Measurements from ENCODE around the gene SPIN1. TPM values are rescaled to one million over a fixed set of nuclear protein-coding genes. Genes with fewer than 3 reads are reported as not detected.
A peak's percentile ranks its signal among the peaks of the same experiment; 100 is the strongest.
"Not testable (repeated sequence)": the region's sequence is repeated elsewhere in the genome, so short reads cannot be mapped to it uniquely, and the experiment has no call there.

SPIN1 gene
- polyA plus RNA-seq, 1 donor from 2014 or later: 13.6 TPM

DNA sequence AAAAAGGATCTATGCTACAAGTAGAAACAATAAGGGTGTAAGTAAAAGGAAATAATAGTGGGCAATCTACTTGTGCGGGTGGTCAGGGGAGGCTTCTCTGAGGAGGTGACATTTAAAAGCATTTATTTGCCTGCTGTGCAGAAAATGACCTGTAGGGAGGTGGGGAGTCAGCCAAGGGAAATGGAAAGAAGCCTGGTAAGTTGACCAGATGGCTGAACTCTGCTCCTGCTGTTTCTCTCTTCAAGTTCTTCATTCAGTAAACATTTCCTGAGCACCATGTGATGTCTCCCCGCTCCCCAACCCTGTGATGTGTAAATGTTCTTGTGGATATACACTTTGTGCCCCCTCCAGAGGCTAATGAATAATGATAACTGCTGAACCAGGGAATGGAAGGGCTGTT lies 9.9 kb upstream of the SPIN1 start:
- H3K27ac Mint-ChIP-seq: no peak overlapping the region
- peaks cover 1% of the 10 kb centered on the region for H3K27me3 Mint-ChIP-seq
- peaks cover 0 to 3% (median 2%) of the 10 kb centered on the region in 3 donors for H3K9me3 Mint-ChIP-seq
- H3K36me3 Mint-ChIP-seq: no peaks in the 10 kb centered on the region
- no peak overlapping the region for H3K4me3 Mint-ChIP-seq
- no peaks in the 10 kb centered on the region for H3K4me1 Mint-ChIP-seq

DNA sequence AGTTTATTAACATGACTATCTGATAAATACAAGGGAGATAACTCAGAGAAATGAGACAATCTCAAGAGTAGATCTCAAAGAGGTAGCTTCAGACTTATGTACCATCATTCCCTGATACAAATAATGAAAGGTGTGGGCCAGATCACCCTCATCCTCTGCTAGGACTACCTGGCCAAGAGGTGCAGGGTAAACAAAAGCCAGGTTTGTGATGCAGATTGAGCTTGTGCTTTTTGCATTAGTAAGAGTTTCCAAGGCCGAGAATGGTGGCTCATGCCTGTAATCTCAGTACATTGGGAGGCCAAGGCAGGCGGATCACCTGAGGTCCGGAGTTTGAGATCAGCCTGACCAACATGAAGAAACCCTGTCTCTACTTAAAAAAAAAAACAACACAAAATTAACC lies 8.9 kb upstream of the SPIN1 start:
- H3K4me1 Mint-ChIP-seq: no peaks in the 10 kb centered on the region
- peaks cover 1% of the 10 kb centered on the region for H3K27me3 Mint-ChIP-seq
- no peaks in the 10 kb centered on the region for H3K36me3 Mint-ChIP-seq
- no peak overlapping the region for H3K27ac Mint-ChIP-seq
- H3K4me3 Mint-ChIP-seq: no peak overlapping the region
- peaks cover 0 to 1% (median 0%) of the 10 kb centered on the region in 3 donors for H3K9me3 Mint-ChIP-seq

GRCh38 chr9:88380118-88380517 lies 8.1 kb upstream of the SPIN1 start:
- no peaks in the 10 kb centered on the region for H3K4me1 Mint-ChIP-seq
- H3K9me3 Mint-ChIP-seq: no peaks in the 10 kb centered on the region
- no peaks in the 10 kb centered on the region for H3K36me3 Mint-ChIP-seq
- H3K27me3 Mint-ChIP-seq: no peaks in the 10 kb centered on the region
- no peak overlapping the region for H3K27ac Mint-ChIP-seq
- H3K4me3 Mint-ChIP-seq: no peak overlapping the region

DNA sequence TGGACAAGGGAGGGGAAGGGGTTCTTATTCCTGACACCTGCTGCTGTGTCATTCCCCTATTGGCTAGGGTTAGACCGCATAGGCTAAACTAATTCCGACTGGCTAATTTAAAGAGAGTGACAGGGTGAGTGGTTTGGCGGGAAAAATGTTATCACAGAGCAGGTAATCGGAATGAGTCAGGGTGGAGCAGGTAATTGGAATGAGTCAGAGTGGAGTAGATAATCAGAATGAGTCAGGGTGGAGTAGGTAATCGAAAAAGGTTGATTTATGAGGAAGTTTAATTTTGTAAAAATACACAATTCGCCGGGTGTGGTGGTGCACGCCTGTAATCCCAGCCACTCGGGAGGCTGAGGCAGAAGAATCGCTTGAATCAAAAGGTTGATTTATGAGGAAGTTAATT lies 6.9 kb upstream of the SPIN1 start:
- H3K36me3 Mint-ChIP-seq, H3K9me3 Mint-ChIP-seq, H3K4me1 Mint-ChIP-seq, H3K4me3 Mint-ChIP-seq, H3K27ac Mint-ChIP-seq, H3K27me3 Mint-ChIP-seq: not testable (repeated sequence)

DNA sequence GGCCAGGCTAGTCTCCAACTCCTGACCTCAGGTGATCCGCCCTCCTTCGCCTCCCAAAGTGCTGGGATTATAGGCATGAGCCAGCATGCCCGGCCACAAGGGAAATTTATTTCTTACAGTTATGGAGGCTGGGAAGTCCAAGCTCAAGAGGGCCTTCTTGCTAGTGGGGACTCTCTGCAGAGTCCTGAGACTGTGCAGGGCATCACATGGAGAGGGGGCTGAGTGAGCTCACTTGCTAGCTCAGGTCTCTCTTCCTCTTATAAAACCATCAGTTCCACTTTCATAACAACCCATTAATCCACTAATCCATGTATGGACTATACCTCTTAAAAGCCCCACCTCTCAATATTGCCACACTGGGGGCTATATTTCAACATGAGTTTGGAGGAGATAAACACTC lies 5.1 kb upstream of the SPIN1 start:
- Mint-ChIP-seq H3K4me3 (peak overlapping the region in 1 of 4 donors; percentile 46), H3K9me3 (no peaks in the 10 kb centered on the region), H3K36me3 (no peaks in the 10 kb centered on the region), H3K4me1 (peaks cover 7 to 9% (median 7%) of the 10 kb centered on the region in 3 donors), H3K27me3 (no peaks in the 10 kb centered on the region), H3K27ac (no peak overlapping the region)

GRCh38 chr9:88386137-88386536 lies 2.1 kb upstream of the SPIN1 start:
- not testable (repeated sequence) for H3K9me3 Mint-ChIP-seq, H3K4me3 Mint-ChIP-seq, H3K27me3 Mint-ChIP-seq, H3K27ac Mint-ChIP-seq, H3K36me3 Mint-ChIP-seq
- H3K4me1 Mint-ChIP-seq: peaks cover 11 to 14% (median 13%) of the 10 kb centered on the region in 3 donors

GRCh38 chr9:88387036-88387551 lies 1.1 kb upstream of the SPIN1 start:
- H3K27ac Mint-ChIP-seq: peak overlapping the region in 2 of 3 donors; percentile 88 to 96
- peak overlapping the region; percentile 82 to 94 (median 88) for H3K4me3 Mint-ChIP-seq
- H3K36me3 Mint-ChIP-seq: no peaks in the 10 kb centered on the region
- H3K27me3 Mint-ChIP-seq: no peaks in the 10 kb centered on the region
- peaks cover 14 to 21% (median 20%) of the 10 kb centered on the region in 3 donors for H3K4me1 Mint-ChIP-seq
- no peaks in the 10 kb centered on the region for H3K9me3 Mint-ChIP-seq

GRCh38 chr9:88387552-88388202 lies 567 bp upstream of the SPIN1 start:
- peak overlapping the region in 2 of 3 donors; percentile 88 to 96 for H3K27ac Mint-ChIP-seq

DNA sequence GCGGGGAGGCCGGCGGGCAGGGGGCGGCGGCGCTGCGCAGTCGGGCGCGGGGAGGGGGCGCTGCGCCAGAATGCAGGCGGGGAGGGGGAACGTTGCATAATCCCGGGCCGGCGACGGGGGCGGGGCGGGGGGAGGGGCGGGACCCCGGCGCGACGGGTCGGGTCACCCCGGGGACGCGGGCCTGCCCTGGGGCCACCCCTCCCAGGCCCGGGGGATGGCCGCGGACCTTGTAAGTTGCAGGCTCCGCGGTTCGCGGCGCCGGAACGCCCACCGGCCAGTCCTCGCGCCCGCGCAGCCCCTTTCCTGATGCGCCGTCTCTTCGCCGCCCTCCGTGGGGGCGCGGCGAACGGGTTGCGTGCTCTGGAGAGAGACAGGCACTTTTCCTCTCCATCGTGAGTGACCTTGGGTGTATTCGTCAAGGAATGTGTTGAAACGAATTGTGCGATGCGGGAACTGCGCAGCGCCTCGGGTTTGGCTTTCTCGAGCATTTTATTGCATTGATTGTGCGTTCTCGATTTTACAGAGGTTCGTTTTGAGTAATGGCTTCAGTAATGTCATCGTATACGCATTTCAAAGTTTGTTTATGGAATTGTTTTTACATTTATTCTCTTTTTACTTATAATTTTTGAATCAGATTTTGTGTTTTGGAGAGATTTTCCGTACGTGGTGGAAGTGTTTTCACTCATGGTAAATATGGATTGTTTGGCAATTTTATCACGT lies 802 bp downstream of the SPIN1 start:
- H3K4me3 Mint-ChIP-seq: peak overlapping the region; percentile 83 to 95 (median 90)

More at GRCh38 chr9:88387552-88388202, 567 bp upstream of the SPIN1 start:
- H3K4me3 Mint-ChIP-seq: peak overlapping the region; percentile 82 to 94 (median 88)
- H3K9me3 Mint-ChIP-seq: no peaks in the 10 kb centered on the region
- H3K4me1 Mint-ChIP-seq: peaks cover 14 to 25% (median 23%) of the 10 kb centered on the region in 3 donors
- H3K36me3 Mint-ChIP-seq: no peaks in the 10 kb centered on the region
- H3K27me3 Mint-ChIP-seq: no peaks in the 10 kb centered on the region

DNA sequence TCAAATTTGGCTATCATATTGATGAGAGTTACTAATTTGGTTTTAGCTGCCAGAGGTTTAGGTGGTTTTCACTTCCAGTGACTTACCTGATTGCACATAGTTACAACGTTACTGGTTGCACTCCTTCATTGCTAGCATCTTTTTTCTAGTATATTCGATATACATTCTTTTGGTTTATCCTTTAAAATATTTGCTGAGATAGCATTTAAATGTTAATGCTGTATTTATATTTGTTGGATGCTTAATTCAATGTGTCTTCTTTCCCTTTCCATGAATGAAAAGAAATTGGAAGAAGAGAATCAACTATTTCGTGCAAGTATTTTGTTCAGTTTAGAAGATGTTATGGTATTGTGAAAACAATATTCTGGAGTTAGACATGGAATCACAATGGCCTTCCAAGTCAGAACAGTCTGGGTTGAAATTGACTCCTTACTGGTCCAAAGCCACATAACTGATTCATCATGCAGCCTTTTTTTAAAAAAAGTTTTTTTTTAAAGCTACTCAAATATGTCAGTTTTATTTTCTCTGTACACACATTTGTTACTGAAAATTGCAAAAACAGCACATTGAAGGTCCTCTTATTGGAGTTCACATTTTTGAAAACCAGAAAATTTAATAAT lies 2.2 kb downstream of the SPIN1 start:
- peaks cover 18 to 30% (median 25%) of the 10 kb centered on the region in 3 donors for H3K4me1 Mint-ChIP-seq

More for the DNA sequence above, 802 bp downstream of the SPIN1 start:
- peak overlapping the region; percentile 49 to 92 (median 86) for H3K27ac Mint-ChIP-seq
- no peaks in the 10 kb centered on the region for H3K9me3 Mint-ChIP-seq
- H3K4me1 Mint-ChIP-seq: peaks cover 18 to 30% (median 24%) of the 10 kb centered on the region in 3 donors
- H3K27me3 Mint-ChIP-seq: no peaks in the 10 kb centered on the region
- H3K36me3 Mint-ChIP-seq: no peaks in the 10 kb centered on the region

DNA sequence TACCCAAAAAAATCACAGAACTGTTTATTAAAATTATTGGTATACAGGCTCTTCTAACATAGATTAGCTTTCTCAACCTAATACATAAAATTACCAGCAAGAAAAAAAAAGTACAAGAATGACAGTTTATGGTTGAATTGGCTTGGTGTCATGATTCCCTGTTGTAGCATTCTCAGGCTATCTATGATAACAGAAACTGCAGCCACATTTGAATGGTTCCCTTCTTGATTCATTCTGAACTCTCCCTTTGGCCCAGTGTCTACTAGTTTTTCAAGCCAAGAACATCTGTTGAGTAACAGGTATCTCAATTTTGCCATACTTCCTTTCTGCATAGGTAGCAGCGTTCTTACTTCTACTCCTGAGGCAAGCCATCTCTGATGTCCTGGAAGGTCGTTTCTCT lies 3.0 kb downstream of the SPIN1 start:
- Mint-ChIP-seq H3K27ac (peak overlapping the region in 1 of 3 donors; percentile 49), H3K9me3 (no peaks in the 10 kb centered on the region), H3K36me3 (no peaks in the 10 kb centered on the region), H3K4me3 (peak overlapping the region in 1 of 4 donors; percentile 83), H3K4me1 (peaks cover 18 to 30% (median 25%) of the 10 kb centered on the region in 3 donors), H3K27me3 (no peaks in the 10 kb centered on the region)

More for the DNA sequence above, 2.2 kb downstream of the SPIN1 start:
- Mint-ChIP-seq H3K4me3 (peak overlapping the region in 3 of 4 donors; percentile 9 to 83 (median 21)), H3K9me3 (no peaks in the 10 kb centered on the region), H3K27ac (peak overlapping the region in 2 of 3 donors; percentile 47 to 49), H3K27me3 (no peaks in the 10 kb centered on the region), H3K36me3 (no peaks in the 10 kb centered on the region)

DNA sequence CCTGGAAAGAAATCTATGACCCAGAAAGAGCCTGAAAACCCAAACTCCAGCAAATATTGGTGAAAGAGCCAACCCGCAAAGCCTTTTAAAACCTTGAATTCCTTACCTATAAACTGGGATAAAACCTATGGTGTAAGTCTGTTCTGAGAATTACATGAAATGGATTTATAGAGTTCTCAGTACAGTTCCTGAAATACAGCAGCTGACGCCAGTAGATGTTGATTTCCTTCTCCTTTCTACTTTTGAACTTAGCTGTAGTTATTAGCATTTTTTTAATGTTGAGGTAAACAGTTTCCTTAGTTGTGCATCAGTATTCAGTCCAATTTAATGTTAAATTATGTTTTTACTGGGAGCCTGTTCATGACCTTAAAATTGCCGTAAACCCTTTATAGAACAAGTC lies 3.7 kb downstream of the SPIN1 start:
- Mint-ChIP-seq H3K9me3 (no peaks in the 10 kb centered on the region), H3K27ac (no peak overlapping the region), H3K36me3 (no peaks in the 10 kb centered on the region), H3K27me3 (no peaks in the 10 kb centered on the region), H3K4me1 (peaks cover 18 to 30% (median 25%) of the 10 kb centered on the region in 3 donors), H3K4me3 (peak overlapping the region in 1 of 4 donors; percentile 83)

DNA sequence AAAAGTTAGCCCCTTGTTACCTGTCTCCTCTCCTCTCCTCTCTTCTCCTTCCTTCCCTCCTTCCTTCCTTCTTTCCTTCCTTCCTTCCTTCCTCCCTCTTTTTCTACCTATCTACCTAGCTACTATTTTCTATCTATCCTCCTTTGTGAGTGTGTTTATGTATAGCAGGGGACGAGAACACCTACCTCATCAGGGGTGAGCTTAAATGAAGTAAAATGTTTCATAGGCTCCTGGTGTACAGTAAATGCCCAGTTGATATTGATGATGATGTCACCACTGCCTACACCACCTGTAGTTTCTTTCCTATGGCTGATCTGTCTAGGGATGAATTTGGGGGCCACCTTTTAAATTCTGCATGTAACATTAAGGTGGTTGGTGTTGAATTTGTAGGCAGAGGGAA lies 4.3 kb downstream of the SPIN1 start:
- H3K4me1 Mint-ChIP-seq: peaks cover 13 to 24% (median 19%) of the 10 kb centered on the region in 3 donors
- H3K27me3 Mint-ChIP-seq: no peaks in the 10 kb centered on the region
- peak overlapping the region in 1 of 4 donors; percentile 59 for H3K4me3 Mint-ChIP-seq
- no peaks in the 10 kb centered on the region for H3K36me3 Mint-ChIP-seq
- peak overlapping the region in 1 of 3 donors; percentile 38 for H3K27ac Mint-ChIP-seq
- H3K9me3 Mint-ChIP-seq: no peaks in the 10 kb centered on the region

- Mint-ChIP-seq H3K27me3 (no peaks in the 10 kb centered on the region), H3K27ac (peak overlapping the region in 1 of 3 donors; percentile 48), H3K9me3 (no peaks in the 10 kb centered on the region), H3K36me3 (peaks cover 4% of the 10 kb centered on the region), H3K4me3 (no peak overlapping the region), H3K4me1 (peaks cover 4 to 11% (median 9%) of the 10 kb centered on the region in 3 donors)
Measured at GRCh38 chr9:88396836-88397577, 8.8 kb downstream of the SPIN1 start.

All from IgD-negative memory B cell (primary cell).